H1 (cell line): ENCODE data around the gene LIFR. TPM values are rescaled to one million over a fixed set of nuclear protein-coding genes. Genes with fewer than 3 reads are reported as not detected.
A peak's percentile ranks its signal among the peaks of the same experiment; 100 is the strongest.

Source experiments
- CTCF ChIA-PET: fragments of 300-600 bp; sonication (Branson Sonifier 250); formaldehyde crosslinking; loops from one replicate; lab custom pipeline; 2021; ENCODE audit not compliant: partially characterized antibody; lab: Charles Lee
- POLR2A ChIA-PET: fragments of 300-600 bp; sonication (Branson Sonifier 250); formaldehyde crosslinking; loops from one replicate; lab custom pipeline; 2021; ENCODE audit warnings: inconsistent platforms; ENCODE audit not compliant: partially characterized antibody; lab: Charles Lee
- DNase-seq, 2 experiments: peaks; one replicate each; pipeline versions ENCODE4 v3.0.0 to v3.0.0-alpha.2; 2010 to 2022; ENCODE audit warnings: low spot score in 2 of 2, low read depth in 1 of 2, mixed read lengths in 1 of 2
- FAIRE-seq: peaks from 2 replicates; lab custom pipeline; 2011; peaks lifted over from hg19 to GRCh38; lab: Jason Lieb, UNC
- H2AFZ ChIP-seq: 2 replicates; pipeline ENCODE4 v1.8.1; 2012; ENCODE audit warnings: low read length, inconsistent platforms
- H2AK5ac ChIP-seq: 2 replicates; pipeline ENCODE4 v1.6.1; 2013; ENCODE audit warnings: low read depth, low read length
- H2BK120ac ChIP-seq: replicated peaks from 2 replicates; pipeline ENCODE3; 2013; ENCODE audit warnings: low read depth, low read length, inconsistent platforms
- H2BK12ac ChIP-seq: 2 replicates; pipeline ENCODE4 v1.6.1; 2013; ENCODE audit warnings: low read depth, low read length
- H2BK15ac ChIP-seq: 2 replicates; pipeline ENCODE4 v1.6.1; 2013; ENCODE audit warnings: low read length
- H2BK20ac ChIP-seq: 2 replicates; pipeline ENCODE4 v1.6.1; 2013; ENCODE audit warnings: low read length
- H2BK5ac ChIP-seq: 2 replicates; pipeline ENCODE4 v1.6.1; 2013; ENCODE audit warnings: low read depth, low read length
- H3K14ac ChIP-seq: 2 replicates; pipeline ENCODE4 v1.6.1; 2013; ENCODE audit warnings: inconsistent platforms; ENCODE audit not compliant: insufficient read length
- H3K18ac ChIP-seq: 2 replicates; pipeline ENCODE4 v1.6.1; 2013; ENCODE audit warnings: low read length; ENCODE audit errors: extremely low read depth
- H3K23ac ChIP-seq: 2 replicates; pipeline ENCODE4 v1.6.1; 2013; ENCODE audit warnings: inconsistent platforms; ENCODE audit not compliant: insufficient read length
- H3K23me2 ChIP-seq: 2 replicates; pipeline ENCODE4 v1.6.1; 2013; ENCODE audit warnings: low read depth, low read length
- H3K27ac ChIP-seq: 2 replicates; pipeline ENCODE4 v1.6.1; 2011; ENCODE audit warnings: low read depth, low read length, inconsistent platforms
- H3K27me3 ChIP-seq, 4 experiments: replicated peaks in 1 of 4; 1 replicate in 1 of 4; 2 replicates in 3 of 4; pipeline versions ENCODE4 v1.6.1 to v1.8.1; 2011 to 2013; ENCODE audit warnings: low read length in 3 of 4, mild to moderate bottlenecking in 3 of 4, inconsistent platforms in 2 of 4, mixed read lengths in 2 of 4, moderate library complexity in 1 of 4; ENCODE audit not compliant: control insufficient read depth in 3 of 4, insufficient read depth in 3 of 4; ENCODE audit errors: extremely low read depth in 1 of 4
- H3K36me3 ChIP-seq, 4 experiments: 2 replicates each; pipeline versions ENCODE4 v1.6.1 to v1.8.1; 2011 to 2013; ENCODE audit warnings: mild to moderate bottlenecking in 4 of 4, low read length in 3 of 4, moderate library complexity in 2 of 4, control low read depth in 1 of 4, inconsistent platforms in 1 of 4; ENCODE audit not compliant: insufficient read depth in 4 of 4, control insufficient read depth in 2 of 4
- H3K4ac ChIP-seq: replicated peaks from 2 replicates; pipeline ENCODE3; 2013; ENCODE audit warnings: low read length, low read depth, mixed read lengths, inconsistent platforms; ENCODE audit not compliant: insufficient read length
- H3K4me1 ChIP-seq, 4 experiments: replicated peaks in 1 of 4; 1 replicate in 1 of 4; 2 replicates in 3 of 4; pipeline versions ENCODE4 v1.6.1 to v1.8.1; 2011 to 2013; ENCODE audit warnings: low read length in 3 of 4, inconsistent platforms in 2 of 4, mixed read lengths in 1 of 4; ENCODE audit not compliant: insufficient read depth in 4 of 4, control insufficient read depth in 3 of 4
- H3K4me2 ChIP-seq, 2 experiments: 2 replicates each; pipeline versions ENCODE4 v1.6.1 to v1.8.1; 2011 to 2013; ENCODE audit warnings: low read depth in 2 of 2, low read length in 2 of 2, control low read depth in 1 of 2, inconsistent platforms in 1 of 2, mild to moderate bottlenecking in 1 of 2; ENCODE audit not compliant: insufficient read depth in 1 of 2
- H3K4me3 ChIP-seq, 4 experiments: fragments of 200-600, 300-600 bp in 1 of 4; sonication (generic), shearing (Covaris generic), sonication (Bioruptor Twin) in 1 of 4; 2 replicates each; pipeline versions ENCODE4 v1.5.1 to v1.8.1; 2011 to 2016; ENCODE audit warnings: low read length in 4 of 4, low read depth in 3 of 4, control low read depth in 2 of 4, inconsistent platforms in 2 of 4, mild to moderate bottlenecking in 2 of 4, mixed read lengths in 1 of 4, moderate library complexity in 1 of 4; ENCODE audit not compliant: insufficient read depth in 2 of 4; ENCODE audit errors: extremely low read depth in 1 of 4
- H3K56ac ChIP-seq: replicated peaks from 2 replicates; pipeline ENCODE3; 2013; ENCODE audit warnings: low read depth, mild to moderate bottlenecking, mixed read lengths, low read length, inconsistent platforms; ENCODE audit not compliant: insufficient read length
- H3K79me1 ChIP-seq: 2 replicates; pipeline ENCODE4 v1.6.1; 2013; ENCODE audit warnings: low read depth, low read length, control low read depth
- H3K79me2 ChIP-seq, 2 experiments: 2 replicates each; pipeline versions ENCODE4 v1.6.1 to v1.8.1; 2012 to 2013; ENCODE audit warnings: low read length in 2 of 2, mild to moderate bottlenecking in 2 of 2, inconsistent platforms in 1 of 2; ENCODE audit not compliant: insufficient read depth in 2 of 2, control insufficient read depth in 1 of 2
- H3K9ac ChIP-seq, 4 experiments: replicated peaks in 1 of 4; 1 replicate in 1 of 4; 2 replicates in 3 of 4; pipeline versions ENCODE4 v1.6.1 to v1.8.1; 2011 to 2013; ENCODE audit warnings: low read depth in 3 of 4, low read length in 3 of 4, control low read depth in 2 of 4, mild to moderate bottlenecking in 2 of 4, moderate library complexity in 2 of 4, inconsistent platforms in 1 of 4; ENCODE audit errors: extremely low read depth in 1 of 4
- H3K9me3 ChIP-seq, 2 experiments: 2 replicates each; pipeline versions ENCODE4 v1.6.1 to v1.8.1; 2012 to 2013; ENCODE audit warnings: mild to moderate bottlenecking in 2 of 2, moderate library complexity in 2 of 2, control low read depth in 1 of 2, inconsistent platforms in 1 of 2, low read depth in 1 of 2, low read length in 1 of 2, mixed read lengths in 1 of 2; ENCODE audit not compliant: insufficient read depth in 2 of 2
- H4K20me1 ChIP-seq, 2 experiments: replicated peaks in 1 of 2; 2 replicates each; pipeline versions ENCODE3 to v1.8.1; 2011 to 2013; ENCODE audit warnings: inconsistent platforms in 2 of 2, low read length in 2 of 2, mild to moderate bottlenecking in 1 of 2; ENCODE audit not compliant: insufficient read depth in 2 of 2, control insufficient read depth in 1 of 2
- H4K5ac ChIP-seq: 2 replicates; pipeline ENCODE4 v1.6.1; 2013; ENCODE audit warnings: low read length, low read depth, mixed read lengths, inconsistent platforms; ENCODE audit not compliant: insufficient read length
- H4K8ac ChIP-seq: 2 replicates; pipeline ENCODE4 v1.8.0; 2013; ENCODE audit warnings: mild to moderate bottlenecking, moderate library complexity, low read length, inconsistent platforms; ENCODE audit not compliant: insufficient read depth; ENCODE audit errors: extremely low read depth
- H4K91ac ChIP-seq: replicated peaks from 2 replicates; pipeline ENCODE3; 2013; ENCODE audit warnings: low read length, mixed read lengths, inconsistent platforms; ENCODE audit not compliant: insufficient read length
- BCL11A ChIP-seq, 2 experiments: IDR thresholded peaks; one replicate each; pipeline ENCODE4 v1.6.1; 2011; ENCODE audit warnings: low read depth in 2 of 2, low read length in 2 of 2, mild to moderate bottlenecking in 2 of 2
- CREB1 ChIP-seq: IDR thresholded peaks from 2 replicates; pipeline ENCODE4 v1.6.1; 2012; ENCODE audit warnings: inconsistent platforms
- E2F6 ChIP-seq: IDR thresholded peaks from 2 replicates; pipeline ENCODE4 v1.6.1; 2012; ENCODE audit warnings: inconsistent platforms
- FOSL1 ChIP-seq: IDR thresholded peaks from 2 replicates; pipeline ENCODE4 v1.6.1; 2011; ENCODE audit warnings: mild to moderate bottlenecking, low read depth, low read length, moderate library complexity; ENCODE audit not compliant: insufficient read depth
- HDAC6 ChIP-seq: IDR thresholded peaks from one replicate; pipeline ENCODE4 v1.7.1; 2012; ENCODE audit warnings: low read depth, mild to moderate bottlenecking, inconsistent platforms, low read length, moderate library complexity
- KDM1A ChIP-seq: fragments of 200-600, 300-600 bp; sonication (generic); IDR thresholded peaks from 2 replicates; pipeline ENCODE4 v1.7.1; 2016; ENCODE audit warnings: mild to moderate bottlenecking, low read length, borderline replicate concordance
- PHF8 ChIP-seq: fragments of 200-600 bp; sonication (generic); conservative IDR thresholded peaks from 2 replicates; pipeline ENCODE4 v1.7.1; 2012; ENCODE audit warnings: low read depth, mild to moderate bottlenecking, inconsistent platforms, low read length, moderate library complexity
- SAP30 ChIP-seq: fragments of 300-600 bp; sonication (generic); IDR thresholded peaks from 2 replicates; pipeline ENCODE4 v1.7.1; 2012; ENCODE audit warnings: low read length, moderate library complexity, mild to moderate bottlenecking, inconsistent platforms; ENCODE audit not compliant: insufficient read depth, insufficient replicate concordance
- SIX5 ChIP-seq: IDR thresholded peaks from 2 replicates; pipeline ENCODE4 v1.6.1; 2011; ENCODE audit warnings: mild to moderate bottlenecking, low read depth, low read length
- WGBS, 2 experiments: shearing (Covaris generic) in 1 of 2; methylation state at CpG; one replicate each; pipeline versions ENCODE4 v1.1.6 to v1.1.7; 2013 to 2015; ENCODE audit warnings: low lambda C conversion rate in 2 of 2, mixed read lengths in 2 of 2, inconsistent platforms in 1 of 2, low coverage in 1 of 2, missing lambda C conversion rate in 1 of 2; ENCODE audit not compliant: insufficient replicate concordance in 2 of 2, insufficient coverage in 1 of 2, insufficient read length in 1 of 2; ENCODE audit errors: extremely low coverage in 1 of 2, missing lambda C conversion rate in 1 of 2; 5-methylcytosine and 5-hydroxymethylcytosine counted together
- polyA plus RNA-seq, 7 experiments: library from polyadenylated mRNA; depleted of rRNA in 3 of 7; stranded (reverse) in 5 of 7; unstranded in 2 of 7; fragments of >200 nt in 5 of 7; fragments of 200-250 nt in 2 of 7; gene quantifications; 1 replicate in 5 of 7; 2 replicates in 1 of 7; 4 replicates in 1 of 7; pipeline versions ENCODE4 v1.2.1 to v1.2.3, GENCODE V29; 2011 to 2013; ENCODE audit warnings: missing spikeins in 2 of 7, mixed read lengths in 2 of 7
- total RNA-seq: library from RNA; stranded (reverse); fragmentation: NEBNext Ultra II Directional; extraction: Animal tissue kit (Norgen Biotek cat#: 25700); gene quantifications from 2 replicates; pipeline ENCODE4 v1.2.1, GENCODE V29; 2021

Gene LIFR
- total and polyA plus RNA-seq, 2 of the 8 experiments (the other 6 are each of a cell fraction or from before 2014, with no cell fraction given) = 2.0 to 18.9 TPM

GRCh38 chr5:38582975-38583319 lies 26.5 kb upstream of the LIFR start:
- Histone ChIP-seq H3K27ac (no peak overlapping the region), H2AFZ (peak overlapping the region; percentile 49; the same call in 1 of the 2 replicates), H4K5ac (no peak overlapping the region), H2BK20ac (no peak overlapping the region), H3K23ac (no peak overlapping the region), H3K18ac (no peak overlapping the region), H3K9me3 (no peaks in the 10 kb centered on the region), H3K14ac (no peak overlapping the region), H3K36me3 (no peaks in the 10 kb centered on the region), H3K9ac (no peak overlapping the region), H2AK5ac (no peak overlapping the region), H3K4ac (no peak overlapping the region), H3K79me2 (no peaks in the 10 kb centered on the region), H3K79me1 (no peaks in the 10 kb centered on the region), H3K56ac (no peak overlapping the region), H4K91ac (no peak overlapping the region), H3K4me3 (no peak overlapping the region), H2BK120ac (no peak overlapping the region), H3K27me3 (no peaks in the 10 kb centered on the region), H2BK5ac (no peak overlapping the region), H3K4me2 (no peak overlapping the region), H2BK15ac (no peak overlapping the region), H3K23me2 (no peaks in the 10 kb centered on the region), H4K8ac (no peak overlapping the region), H3K4me1 (no peaks in the 10 kb centered on the region), H2BK12ac (no peak overlapping the region), H4K20me1 (no peaks in the 10 kb centered on the region)
- POLR2A ChIA-PET = no interaction called here
- WGBS, 2 experiments = 87% methylated on average over 5 of the region's 5 CpGs; no CpG with 5 or more reads in 1 of the 2 experiments
- TF ChIP-seq SAP30 (no peak), HDAC6 (no peak), PHF8 (no peak), CREB1 (no peak), SIX5 (no peak), BCL11A (IDR thresholded peaks at IDR 0.05; ENCODE audit: low read depth in 2 of 2, low read length in 2 of 2) (no peak), KDM1A (no peak), E2F6 (no peak), FOSL1 (no peak)
- DNase-seq = no peak
- no peak for FAIRE-seq
- CTCF ChIA-PET = interaction anchor here (0.6 to 1.1 kb wide), 2 partner anchors 70 to 1375 kb away, joined by 3 read pairs; no protein-coding TSS in a partner anchor
